ENCODE measurements around the gene CAPN10. TPM values are rescaled to one million over a fixed set of nuclear protein-coding genes. Genes with fewer than 3 reads are reported as not detected.
A peak's percentile ranks its signal among the peaks of the same experiment; 100 is the strongest.
"Not testable (repeated sequence)": the region's sequence is repeated elsewhere in the genome, so short reads cannot be mapped to it uniquely, and the experiment has no call there.

Gene CAPN10
- total RNA-seq, 1 experiment from 2014 or later = 27.8 TPM

GRCh38 chr2:240616860-240617666, 30.5 kb downstream of the CAPN10 start:
- H3K27ac Mint-ChIP-seq (ENCODE audit: unreplicated experiment); H3K4me3 Mint-ChIP-seq (ENCODE audit: unreplicated experiment); intact Hi-C loops (cut with micrococcal nuclease; ENCODE audit: unreplicated experiment); BruUV-seq (replicated peaks); H3K4me1 ChIP-seq; H3K27me3 ChIP-seq (replicated peaks; ENCODE audit: control insufficient read depth, insufficient read depth, low read length); H3K36me3 Mint-ChIP-seq (ENCODE audit: insufficient read depth, unreplicated experiment); H3K4me1 Mint-ChIP-seq (ENCODE audit: low read depth, unreplicated experiment); H3K9me3 ChIP-seq; H3K27me3 Mint-ChIP-seq (ENCODE audit: insufficient read depth, unreplicated experiment); H3K9me3 Mint-ChIP-seq (ENCODE audit: unreplicated experiment); H3K36me3 ChIP-seq (ENCODE audit: control insufficient read depth, insufficient read depth, low read length); H3K4me3 ChIP-seq (ENCODE audit: low read depth, low read length): not testable (repeated sequence)
- peak; percentile 55 to 70 for DNase-seq
- TF ChIP-seq CTCF (IDR thresholded peaks at IDR 0.05; ENCODE audit: insufficient read depth in 1 of 2, low read depth in 1 of 2, low read length in 1 of 2, severe bottlenecking in 1 of 2, unreplicated experiment in 1 of 2) = peak; percentile 34 to 37
- POLR2A ChIA-PET = interaction anchor here (0.8 kb wide), 1 partner anchor 12 kb away, joined by 3 read pairs; no protein-coding TSS in a partner anchor
- CTCF ChIA-PET = interaction anchor here (0.8 to 1.5 kb wide), 5 partner anchors 12 to 223 kb away, joined by 3 to 12 read pairs (median 5); partner anchors contain the start of gene CAPN10

GRCh38 chr2:240618776-240619175, 32.2 kb downstream of the CAPN10 start:
- CTCF ChIA-PET = no interaction called here
- Histone ChIP-seq H3K27me3 (replicated peaks; ENCODE audit: control insufficient read depth, insufficient read depth, low read length) (no peaks in the 10 kb centered on the region), H3K36me3 (ENCODE audit: control insufficient read depth, insufficient read depth, low read length) (peaks cover 2% of the 10 kb centered on the region), H3K4me1 (no peaks in the 10 kb centered on the region), H3K4me3 (ENCODE audit: low read depth, low read length) (no peak overlapping the region), H3K9me3 (no peaks in the 10 kb centered on the region)
- Mint-ChIP-seq H3K4me3 (ENCODE audit: unreplicated experiment) (no peak overlapping the region), H3K9me3 (ENCODE audit: unreplicated experiment) (no peaks in the 10 kb centered on the region), H3K27ac (ENCODE audit: unreplicated experiment) (no peak overlapping the region), H3K27me3 (ENCODE audit: insufficient read depth, unreplicated experiment) (no peaks in the 10 kb centered on the region), H3K36me3 (ENCODE audit: insufficient read depth, unreplicated experiment) (peaks cover 14% of the 10 kb centered on the region), H3K4me1 (ENCODE audit: low read depth, unreplicated experiment) (no peaks in the 10 kb centered on the region)
- TF ChIP-seq CTCF (IDR thresholded peaks at IDR 0.05; ENCODE audit: insufficient read depth in 1 of 2, low read depth in 1 of 2, low read length in 1 of 2, severe bottlenecking in 1 of 2, unreplicated experiment in 1 of 2) = no peak
- DNase-seq = no peak
- POLR2A ChIA-PET = no interaction called here
- no TSS peak for BruUV-seq (replicated peaks)
- intact Hi-C loops (cut with micrococcal nuclease; ENCODE audit: unreplicated experiment) = no loop called here

- Mint-ChIP-seq H3K27me3 (ENCODE audit: insufficient read depth, unreplicated experiment) (no peaks in the 10 kb centered on the region), H3K9me3 (ENCODE audit: unreplicated experiment) (no peaks in the 10 kb centered on the region), H3K4me1 (ENCODE audit: low read depth, unreplicated experiment) (no peaks in the 10 kb centered on the region), H3K36me3 (ENCODE audit: insufficient read depth, unreplicated experiment) (peaks cover 14% of the 10 kb centered on the region), H3K27ac (ENCODE audit: unreplicated experiment) (peak overlapping the region; percentile 45), H3K4me3 (ENCODE audit: unreplicated experiment) (no peak overlapping the region)
- Histone ChIP-seq H3K36me3 (ENCODE audit: control insufficient read depth, insufficient read depth, low read length) (peaks cover 2% of the 10 kb centered on the region), H3K4me1 (no peaks in the 10 kb centered on the region), H3K27me3 (replicated peaks; ENCODE audit: control insufficient read depth, insufficient read depth, low read length) (no peaks in the 10 kb centered on the region), H3K9me3 (no peaks in the 10 kb centered on the region), H3K4me3 (ENCODE audit: low read depth, low read length) (no peak overlapping the region)
- BruUV-seq (replicated peaks) = no TSS peak
- TF ChIP-seq CTCF (IDR thresholded peaks at IDR 0.05; ENCODE audit: insufficient read depth in 1 of 2, low read depth in 1 of 2, low read length in 1 of 2, severe bottlenecking in 1 of 2, unreplicated experiment in 1 of 2) = no peak
- CTCF ChIA-PET = no interaction called here
- POLR2A ChIA-PET = no interaction called here
- DNase-seq = peak in 1 of 2 experiments; percentile 19
- intact Hi-C loops (cut with micrococcal nuclease; ENCODE audit: unreplicated experiment) = no loop called here
Observed at GRCh38 chr2:240619506-240620148, 33.1 kb downstream of the CAPN10 start.
